GM13977 (cell line): ENCODE results near the gene WDR43.

Source experiments
- DNase-seq: peaks from one replicate; pipeline ENCODE4 v3.0.0; 2012; ENCODE audit warnings: low spot score
- CTCF ChIP-seq: IDR thresholded peaks from 2 replicates; pipeline ENCODE4 v1.5.1; 2012; ENCODE audit warnings: mild to moderate bottlenecking, control low read depth; ENCODE audit not compliant: insufficient read depth; ENCODE audit errors: extremely low read depth, missing control alignments
- in situ Hi-C: fragments of 300-500 bp; cut with MboI; formaldehyde crosslinking; loops from one replicate; pipeline ENCODE4 v1.12.0; 2022; ENCODE audit warnings: low sequenced_read_pairs, low pct_unique_long_range_greater_than_20kb, mixed read lengths, inconsistent platforms; ENCODE audit not compliant: unreplicated experiment

The WDR43 gene

DNA sequence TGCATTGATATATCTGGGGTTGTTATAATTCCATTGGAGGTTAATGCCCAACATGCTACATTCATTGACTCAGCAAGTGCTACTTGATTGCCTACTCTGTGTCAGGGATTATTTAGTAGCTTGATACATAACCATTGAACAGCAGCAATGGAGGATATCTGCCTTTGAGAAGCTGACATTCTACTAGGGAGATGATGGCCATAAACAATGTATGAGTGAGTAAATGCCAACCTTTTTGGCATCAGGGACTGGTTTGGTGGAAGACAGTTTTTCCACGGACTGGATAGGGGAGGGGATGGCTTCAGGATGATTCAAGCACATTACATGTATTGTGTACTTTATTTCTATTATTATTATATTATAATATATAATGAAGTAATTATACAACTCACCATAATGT is 54.7 kb downstream of the WDR43 start:
- in situ Hi-C loops, result no loop called here
- DNase-seq, result no peak
- TF ChIP-seq CTCF, result no peak

DNA sequence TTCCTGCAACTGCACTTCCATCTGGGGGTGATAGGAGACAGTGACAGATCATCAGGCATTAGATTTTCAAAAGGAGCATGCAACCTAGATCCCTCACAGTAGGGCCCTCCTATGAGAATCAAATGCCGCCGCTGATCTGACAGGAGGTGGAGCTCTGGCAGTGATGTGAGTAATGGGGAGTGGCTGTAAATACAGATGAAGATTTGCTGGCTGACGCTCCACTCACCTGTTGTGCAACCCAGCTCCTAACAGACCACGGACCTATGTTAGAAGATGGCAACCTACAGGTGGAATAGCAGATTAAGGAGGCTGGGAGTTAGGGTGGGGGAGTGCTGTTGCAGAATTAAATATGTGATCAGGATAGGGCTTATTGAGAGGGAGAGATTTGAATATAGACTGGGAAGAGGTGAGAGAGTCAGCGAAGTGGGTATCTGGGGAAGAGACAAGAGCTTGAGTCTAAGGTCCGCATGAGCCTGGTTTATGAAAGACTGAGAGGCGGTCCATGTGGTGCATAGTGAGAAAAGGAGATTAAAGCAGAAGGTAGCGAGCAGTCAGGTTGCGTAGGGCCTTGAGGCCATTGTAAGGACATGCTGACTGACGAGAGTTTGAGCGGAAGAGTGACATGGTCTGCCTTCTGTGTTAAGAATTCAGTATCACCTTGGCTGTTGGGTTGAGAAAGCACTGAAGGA is 55.3 kb downstream of the WDR43 start:
- TF ChIP-seq CTCF, result no peak

DNA sequence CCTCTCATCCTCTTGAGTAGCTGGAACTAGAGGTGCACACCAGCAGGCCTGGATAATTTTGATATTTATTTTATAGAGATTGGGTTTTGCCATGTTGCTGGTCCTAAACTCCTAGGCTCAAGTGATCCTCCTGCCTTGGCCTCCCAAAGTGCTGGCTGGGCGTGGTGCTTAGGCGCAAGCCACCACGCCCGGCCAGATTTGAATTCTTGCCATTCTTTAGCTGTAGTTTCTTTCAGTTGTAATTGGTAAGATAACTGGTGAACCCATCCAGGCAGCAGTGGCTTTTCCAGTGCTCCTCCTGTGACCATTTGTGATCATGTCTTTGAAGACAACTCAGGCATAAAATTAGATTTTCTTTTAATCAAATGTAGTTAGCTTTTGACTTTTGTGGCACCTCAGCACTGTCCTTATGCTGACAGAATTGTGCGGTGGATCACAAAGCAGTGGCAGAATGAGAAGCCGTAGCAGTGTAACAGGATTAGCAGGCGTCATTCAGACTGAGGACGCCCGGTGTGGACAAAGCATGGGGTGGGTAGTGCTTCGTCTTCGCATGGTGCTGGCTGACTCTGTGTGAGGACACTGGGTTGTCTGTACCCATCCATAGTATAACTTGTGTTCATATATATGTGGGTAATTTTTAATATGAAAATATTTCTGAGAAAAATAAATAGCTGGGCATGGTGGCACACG is 56.6 kb downstream of the WDR43 start:
- no peak for TF ChIP-seq CTCF
- in situ Hi-C loops, result loop anchor here (25.0 kb wide), 1 partner anchor 886 kb away; no protein-coding TSS in a partner anchor
- DNase-seq, result no peak

More for the DNA sequence above, 55.3 kb downstream of the WDR43 start:
- in situ Hi-C loops, result loop anchor here (25.0 kb wide), 1 partner anchor 888 kb away; no protein-coding TSS in a partner anchor
- no peak for DNase-seq

DNA sequence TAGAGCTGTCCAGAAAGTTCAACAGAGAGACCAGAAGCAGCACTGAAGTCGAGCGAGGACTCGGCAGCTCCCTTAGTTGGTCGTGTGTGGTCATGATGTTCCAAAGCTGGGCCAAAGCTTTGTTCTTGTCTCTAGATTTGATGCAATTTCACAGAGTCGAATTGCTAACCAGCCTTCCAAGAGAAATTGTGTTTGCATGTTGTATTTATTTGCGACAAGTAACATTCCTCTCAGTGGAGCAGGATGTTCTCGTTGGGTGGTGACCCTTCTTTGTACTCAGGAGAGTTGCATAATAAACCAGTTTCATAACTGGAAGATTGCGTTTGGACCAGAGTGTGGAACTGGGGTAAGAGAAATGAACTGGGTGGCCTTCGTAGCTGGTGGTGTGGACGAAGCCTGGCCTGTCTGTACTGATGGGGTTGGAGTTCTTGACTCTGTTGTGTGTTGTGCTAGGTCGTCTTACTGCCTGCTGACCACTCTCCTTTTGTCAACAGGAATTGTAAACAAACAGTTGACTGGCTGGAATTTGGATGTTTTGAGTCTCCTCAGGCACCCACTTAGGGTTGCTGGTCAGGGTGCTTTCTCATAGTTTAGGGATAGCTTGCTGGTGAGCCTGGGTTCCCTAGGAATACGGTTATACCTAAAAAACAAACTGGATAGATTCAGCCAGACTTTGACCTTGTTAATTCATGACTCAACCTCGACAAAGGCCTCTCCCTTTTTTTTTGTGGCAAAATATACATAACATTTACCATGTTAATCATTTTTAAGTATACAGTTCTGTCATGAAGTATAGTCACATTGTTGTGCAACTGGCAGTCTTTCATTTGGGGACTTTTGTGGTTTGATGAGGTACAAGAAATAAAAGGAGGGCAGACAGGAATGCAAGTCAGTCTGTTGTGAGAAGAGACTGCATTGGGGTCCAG is 57.7 kb downstream of the WDR43 start:
- no peak for TF ChIP-seq CTCF
- in situ Hi-C loops, result loop anchor here (25.0 kb wide), 1 partner anchor 885 kb away; no protein-coding TSS in a partner anchor
- no peak for DNase-seq

DNA sequence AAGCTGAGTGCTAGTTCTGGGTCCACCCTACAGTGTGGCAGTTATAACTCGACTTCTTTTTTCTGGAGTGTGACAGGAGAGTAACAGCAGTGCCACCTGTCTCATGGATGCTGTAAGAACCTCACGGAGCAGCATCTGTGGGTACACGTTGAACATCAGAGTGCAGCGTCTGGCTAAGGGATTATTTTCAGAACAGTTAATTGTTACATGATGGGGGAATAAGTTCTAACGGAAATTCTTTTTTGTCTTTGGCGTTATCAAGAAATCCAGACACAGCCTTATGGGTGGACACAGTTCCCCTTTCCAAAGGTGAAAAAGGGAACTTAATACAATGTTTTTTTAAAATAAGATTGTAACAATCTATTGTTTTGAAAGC is 58.4 kb downstream of the WDR43 start:
- in situ Hi-C loops, result loop anchor here (25.0 kb wide), 1 partner anchor 884 kb away; no protein-coding TSS in a partner anchor
- DNase-seq, result no peak
- peak; percentile 24 for TF ChIP-seq CTCF

DNA sequence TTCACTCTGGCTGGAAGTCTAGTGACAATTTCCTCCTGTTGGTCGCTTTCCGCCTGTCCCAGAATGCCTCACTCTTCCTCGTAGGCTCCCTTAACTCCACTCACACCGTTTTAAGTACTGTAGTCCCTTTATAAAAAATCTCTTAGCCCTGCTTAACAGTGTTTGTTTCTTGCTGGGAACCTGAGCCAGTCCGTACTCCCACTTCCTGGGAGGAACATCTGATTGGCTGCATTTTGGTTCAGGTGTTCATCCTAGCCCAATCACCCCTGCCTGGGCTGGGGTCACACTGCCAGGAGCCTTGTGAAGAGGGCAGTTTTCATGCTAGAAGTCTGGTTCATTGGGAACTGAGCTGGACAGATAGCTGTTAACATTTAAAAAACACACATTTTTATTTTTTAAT is 61.0 kb downstream of the WDR43 start:
- no peak for TF ChIP-seq CTCF
- DNase-seq, result no peak
- in situ Hi-C loops, result loop anchor here (25.0 kb wide), 1 partner anchor 882 kb away; no protein-coding TSS in a partner anchor
